Stomach (tissue), 4 donors: ENCODE results near the gene RIOX2.

ENCODE experiments used
- POLR2A ChIP-seq, 4 donors: fragments of 450-650 bp; IDR thresholded peaks; one replicate each; pipeline ENCODE4 v1.6.1; 2016; ENCODE audit warnings: antibody characterized with exemption in 4 of 4, control low read depth in 2 of 4, mild to moderate bottlenecking in 1 of 4, moderate library complexity in 1 of 4
- TF ChIP-seq, protein P1 (sequence below), 7 experiments: fragments of 450-650 bp in 4 of 7; fragments of 200-600 bp in 3 of 7; sonication (generic) in 3 of 7; IDR thresholded peaks; one replicate each; pipeline ENCODE4 v1.5.1; 2016 to 2019; ENCODE audit warnings: antibody characterized with exemption in 7 of 7, control low read depth in 2 of 7, mild to moderate bottlenecking in 1 of 7

DNA sequence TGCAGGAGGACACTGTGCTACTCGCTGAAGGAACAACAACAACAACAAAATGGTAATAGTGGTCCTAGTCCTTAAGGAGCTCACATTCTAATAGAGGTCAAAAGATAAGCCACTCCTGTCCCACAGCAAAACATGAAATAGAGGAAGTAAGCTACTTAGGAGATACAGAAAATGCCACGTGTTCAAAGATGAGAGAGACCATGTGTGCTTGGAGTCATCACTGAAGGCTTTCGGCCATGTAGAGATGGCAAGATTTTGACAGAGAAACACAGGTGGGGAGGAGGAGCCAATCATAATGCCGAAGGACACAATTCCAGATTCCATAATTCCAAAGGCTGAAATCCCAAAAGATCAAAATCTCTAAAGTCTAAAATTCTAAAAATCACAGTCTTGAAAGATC is 24.8 kb upstream of the RIOX2 start:
- TF ChIP-seq, protein P1, sequence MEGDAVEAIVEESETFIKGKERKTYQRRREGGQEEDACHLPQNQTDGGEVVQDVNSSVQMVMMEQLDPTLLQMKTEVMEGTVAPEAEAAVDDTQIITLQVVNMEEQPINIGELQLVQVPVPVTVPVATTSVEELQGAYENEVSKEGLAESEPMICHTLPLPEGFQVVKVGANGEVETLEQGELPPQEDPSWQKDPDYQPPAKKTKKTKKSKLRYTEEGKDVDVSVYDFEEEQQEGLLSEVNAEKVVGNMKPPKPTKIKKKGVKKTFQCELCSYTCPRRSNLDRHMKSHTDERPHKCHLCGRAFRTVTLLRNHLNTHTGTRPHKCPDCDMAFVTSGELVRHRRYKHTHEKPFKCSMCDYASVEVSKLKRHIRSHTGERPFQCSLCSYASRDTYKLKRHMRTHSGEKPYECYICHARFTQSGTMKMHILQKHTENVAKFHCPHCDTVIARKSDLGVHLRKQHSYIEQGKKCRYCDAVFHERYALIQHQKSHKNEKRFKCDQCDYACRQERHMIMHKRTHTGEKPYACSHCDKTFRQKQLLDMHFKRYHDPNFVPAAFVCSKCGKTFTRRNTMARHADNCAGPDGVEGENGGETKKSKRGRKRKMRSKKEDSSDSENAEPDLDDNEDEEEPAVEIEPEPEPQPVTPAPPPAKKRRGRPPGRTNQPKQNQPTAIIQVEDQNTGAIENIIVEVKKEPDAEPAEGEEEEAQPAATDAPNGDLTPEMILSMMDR (IDR thresholded peaks at IDR 0.05) = no peak
- no peak for TF ChIP-seq POLR2A (IDR thresholded peaks at IDR 0.05)
